Measurements from ENCODE around the gene ARMC6. TPM values are rescaled to one million over a fixed set of nuclear protein-coding genes. Genes with fewer than 3 reads are reported as not detected.

ARMC6 gene
- total and polyA plus RNA-seq, 2 experiments from 2014 or later: 40.9 to 112 TPM

DNA sequence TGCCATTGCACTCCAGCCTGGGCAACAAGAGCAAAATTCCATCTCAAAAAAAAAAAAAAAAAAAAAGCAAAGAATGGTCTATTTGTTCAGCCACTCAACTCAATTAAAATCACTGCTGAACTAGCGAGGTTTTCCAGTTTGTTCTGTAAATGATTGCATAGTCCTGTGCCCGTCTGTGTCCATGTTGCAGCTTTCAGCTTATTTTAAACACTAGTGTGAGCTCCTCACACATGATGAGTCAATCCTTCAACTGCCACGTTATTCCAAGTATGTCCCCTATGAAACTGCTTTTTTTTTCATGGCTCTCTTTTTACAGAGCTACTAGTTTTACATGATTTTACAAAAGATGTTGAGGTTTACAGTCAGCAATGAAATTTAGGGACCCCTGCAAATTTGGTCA is 12.3 kb upstream of the ARMC6 start:
- ATAC-seq (no peak), DNase-seq (ENCODE audit: low spot score) (no peak)
- Histone ChIP-seq H3K4me2 (no peak overlapping the region), H4K20me1 (replicated peaks; ENCODE audit: insufficient read depth) (peaks cover 61% of the 10 kb centered on the region), H3F3A (replicated peaks; ENCODE audit: low read depth) (0 out of 2 replicates have a peak, but pooled peaks cover 14% of the 10 kb centered on the region), H3K9me2 (ENCODE audit: insufficient read depth) (no peaks in the 10 kb centered on the region), H3K27me3 (ENCODE audit: insufficient read depth) (no peaks in the 10 kb centered on the region), H3K27ac (ENCODE audit: low read depth) (no peak overlapping the region), H2AFZ (no peak overlapping the region), H3K79me2 (replicated peaks; ENCODE audit: insufficient read depth) (peaks cover 62% of the 10 kb centered on the region), H3K4me1 (ENCODE audit: insufficient read depth) (no peaks in the 10 kb centered on the region), H3K36me3 (ENCODE audit: insufficient read depth) (peaks cover 46% of the 10 kb centered on the region), H3K4me3 (no peak overlapping the region)
- no peak for TF ChIP-seq EZH2 (IDR thresholded peaks at IDR 0.05; ENCODE audit: low read depth, unreplicated experiment)
- TF ChIP-seq NANOG (IDR thresholded peaks at IDR 0.05; ENCODE audit: borderline replicate concordance): no peak
- TF ChIP-seq CREB1 (CRISPR knock-in tag; IDR thresholded peaks at IDR 0.05; ENCODE audit: low read depth): no peak
- TF ChIP-seq EZH2phosphoT487 (IDR thresholded peaks at IDR 0.05; ENCODE audit: unreplicated experiment): no peak
- no peak for TF ChIP-seq POLR2AphosphoS5 (IDR thresholded peaks at IDR 0.05; ENCODE audit: low read depth)
- no peak for TF ChIP-seq ZNF331 (CRISPR knock-in tag; IDR thresholded peaks at IDR 0.05; ENCODE audit: low read depth)
- TF ChIP-seq, protein P1, sequence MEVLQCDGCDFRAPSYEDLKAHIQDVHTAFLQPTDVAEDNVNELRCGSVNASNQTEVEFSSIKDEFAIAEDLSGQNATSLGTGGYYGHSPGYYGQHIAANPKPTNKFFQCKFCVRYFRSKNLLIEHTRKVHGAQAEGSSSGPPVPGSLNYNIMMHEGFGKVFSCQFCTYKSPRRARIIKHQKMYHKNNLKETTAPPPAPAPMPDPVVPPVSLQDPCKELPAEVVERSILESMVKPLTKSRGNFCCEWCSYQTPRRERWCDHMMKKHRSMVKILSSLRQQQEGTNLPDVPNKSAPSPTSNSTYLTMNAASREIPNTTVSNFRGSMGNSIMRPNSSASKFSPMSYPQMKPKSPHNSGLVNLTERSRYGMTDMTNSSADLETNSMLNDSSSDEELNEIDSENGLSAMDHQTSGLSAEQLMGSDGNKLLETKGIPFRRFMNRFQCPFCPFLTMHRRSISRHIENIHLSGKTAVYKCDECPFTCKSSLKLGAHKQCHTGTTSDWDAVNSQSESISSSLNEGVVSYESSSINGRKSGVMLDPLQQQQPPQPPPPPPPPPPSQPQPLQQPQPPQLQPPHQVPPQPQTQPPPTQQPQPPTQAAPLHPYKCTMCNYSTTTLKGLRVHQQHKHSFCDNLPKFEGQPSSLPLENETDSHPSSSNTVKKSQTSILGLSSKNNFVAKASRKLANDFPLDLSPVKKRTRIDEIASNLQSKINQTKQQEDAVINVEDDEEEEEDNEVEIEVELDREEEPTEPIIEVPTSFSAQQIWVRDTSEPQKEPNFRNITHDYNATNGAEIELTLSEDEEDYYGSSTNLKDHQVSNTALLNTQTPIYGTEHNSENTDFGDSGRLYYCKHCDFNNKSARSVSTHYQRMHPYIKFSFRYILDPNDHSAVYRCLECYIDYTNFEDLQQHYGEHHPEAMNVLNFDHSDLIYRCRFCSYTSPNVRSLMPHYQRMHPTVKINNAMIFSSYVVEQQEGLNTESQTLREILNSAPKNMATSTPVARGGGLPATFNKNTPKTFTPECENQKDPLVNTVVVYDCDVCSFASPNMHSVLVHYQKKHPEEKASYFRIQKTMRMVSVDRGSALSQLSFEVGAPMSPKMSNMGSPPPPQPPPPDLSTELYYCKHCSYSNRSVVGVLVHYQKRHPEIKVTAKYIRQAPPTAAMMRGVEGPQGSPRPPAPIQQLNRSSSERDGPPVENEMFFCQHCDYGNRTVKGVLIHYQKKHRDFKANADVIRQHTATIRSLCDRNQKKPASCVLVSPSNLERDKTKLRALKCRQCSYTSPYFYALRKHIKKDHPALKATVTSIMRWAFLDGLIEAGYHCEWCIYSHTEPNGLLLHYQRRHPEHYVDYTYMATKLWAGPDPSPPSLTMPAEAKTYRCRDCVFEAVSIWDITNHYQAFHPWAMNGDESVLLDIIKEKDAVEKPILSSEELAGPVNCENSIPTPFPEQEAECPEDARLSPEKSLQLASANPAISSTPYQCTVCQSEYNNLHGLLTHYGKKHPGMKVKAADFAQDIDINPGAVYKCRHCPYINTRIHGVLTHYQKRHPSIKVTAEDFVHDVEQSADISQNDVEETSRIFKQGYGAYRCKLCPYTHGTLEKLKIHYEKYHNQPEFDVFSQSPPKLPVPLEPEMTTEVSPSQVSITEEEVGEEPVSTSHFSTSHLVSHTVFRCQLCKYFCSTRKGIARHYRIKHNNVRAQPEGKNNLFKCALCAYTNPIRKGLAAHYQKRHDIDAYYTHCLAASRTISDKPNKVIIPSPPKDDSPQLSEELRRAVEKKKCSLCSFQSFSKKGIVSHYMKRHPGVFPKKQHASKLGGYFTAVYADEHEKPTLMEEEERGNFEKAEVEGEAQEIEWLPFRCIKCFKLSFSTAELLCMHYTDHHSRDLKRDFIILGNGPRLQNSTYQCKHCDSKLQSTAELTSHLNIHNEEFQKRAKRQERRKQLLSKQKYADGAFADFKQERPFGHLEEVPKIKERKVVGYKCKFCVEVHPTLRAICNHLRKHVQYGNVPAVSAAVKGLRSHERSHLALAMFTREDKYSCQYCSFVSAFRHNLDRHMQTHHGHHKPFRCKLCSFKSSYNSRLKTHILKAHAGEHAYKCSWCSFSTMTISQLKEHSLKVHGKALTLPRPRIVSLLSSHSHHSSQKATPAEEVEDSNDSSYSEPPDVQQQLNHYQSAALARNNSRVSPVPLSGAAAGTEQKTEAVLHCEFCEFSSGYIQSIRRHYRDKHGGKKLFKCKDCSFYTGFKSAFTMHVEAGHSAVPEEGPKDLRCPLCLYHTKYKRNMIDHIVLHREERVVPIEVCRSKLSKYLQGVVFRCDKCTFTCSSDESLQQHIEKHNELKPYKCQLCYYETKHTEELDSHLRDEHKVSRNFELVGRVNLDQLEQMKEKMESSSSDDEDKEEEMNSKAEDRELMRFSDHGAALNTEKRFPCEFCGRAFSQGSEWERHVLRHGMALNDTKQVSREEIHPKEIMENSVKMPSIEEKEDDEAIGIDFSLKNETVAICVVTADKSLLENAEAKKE (CRISPR knock-in tag; IDR thresholded peaks at IDR 0.05): no peak
- TF ChIP-seq, protein P2, sequence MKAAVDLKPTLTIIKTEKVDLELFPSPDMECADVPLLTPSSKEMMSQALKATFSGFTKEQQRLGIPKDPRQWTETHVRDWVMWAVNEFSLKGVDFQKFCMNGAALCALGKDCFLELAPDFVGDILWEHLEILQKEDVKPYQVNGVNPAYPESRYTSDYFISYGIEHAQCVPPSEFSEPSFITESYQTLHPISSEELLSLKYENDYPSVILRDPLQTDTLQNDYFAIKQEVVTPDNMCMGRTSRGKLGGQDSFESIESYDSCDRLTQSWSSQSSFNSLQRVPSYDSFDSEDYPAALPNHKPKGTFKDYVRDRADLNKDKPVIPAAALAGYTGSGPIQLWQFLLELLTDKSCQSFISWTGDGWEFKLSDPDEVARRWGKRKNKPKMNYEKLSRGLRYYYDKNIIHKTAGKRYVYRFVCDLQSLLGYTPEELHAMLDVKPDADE (IDR thresholded peaks at IDR 0.05): no peak
- TF ChIP-seq, protein P3, sequence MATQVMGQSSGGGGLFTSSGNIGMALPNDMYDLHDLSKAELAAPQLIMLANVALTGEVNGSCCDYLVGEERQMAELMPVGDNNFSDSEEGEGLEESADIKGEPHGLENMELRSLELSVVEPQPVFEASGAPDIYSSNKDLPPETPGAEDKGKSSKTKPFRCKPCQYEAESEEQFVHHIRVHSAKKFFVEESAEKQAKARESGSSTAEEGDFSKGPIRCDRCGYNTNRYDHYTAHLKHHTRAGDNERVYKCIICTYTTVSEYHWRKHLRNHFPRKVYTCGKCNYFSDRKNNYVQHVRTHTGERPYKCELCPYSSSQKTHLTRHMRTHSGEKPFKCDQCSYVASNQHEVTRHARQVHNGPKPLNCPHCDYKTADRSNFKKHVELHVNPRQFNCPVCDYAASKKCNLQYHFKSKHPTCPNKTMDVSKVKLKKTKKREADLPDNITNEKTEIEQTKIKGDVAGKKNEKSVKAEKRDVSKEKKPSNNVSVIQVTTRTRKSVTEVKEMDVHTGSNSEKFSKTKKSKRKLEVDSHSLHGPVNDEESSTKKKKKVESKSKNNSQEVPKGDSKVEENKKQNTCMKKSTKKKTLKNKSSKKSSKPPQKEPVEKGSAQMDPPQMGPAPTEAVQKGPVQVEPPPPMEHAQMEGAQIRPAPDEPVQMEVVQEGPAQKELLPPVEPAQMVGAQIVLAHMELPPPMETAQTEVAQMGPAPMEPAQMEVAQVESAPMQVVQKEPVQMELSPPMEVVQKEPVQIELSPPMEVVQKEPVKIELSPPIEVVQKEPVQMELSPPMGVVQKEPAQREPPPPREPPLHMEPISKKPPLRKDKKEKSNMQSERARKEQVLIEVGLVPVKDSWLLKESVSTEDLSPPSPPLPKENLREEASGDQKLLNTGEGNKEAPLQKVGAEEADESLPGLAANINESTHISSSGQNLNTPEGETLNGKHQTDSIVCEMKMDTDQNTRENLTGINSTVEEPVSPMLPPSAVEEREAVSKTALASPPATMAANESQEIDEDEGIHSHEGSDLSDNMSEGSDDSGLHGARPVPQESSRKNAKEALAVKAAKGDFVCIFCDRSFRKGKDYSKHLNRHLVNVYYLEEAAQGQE (IDR thresholded peaks at IDR 0.05; ENCODE audit: unreplicated experiment): no peak
- TF ChIP-seq JUNB (IDR thresholded peaks at IDR 0.05; ENCODE audit: unreplicated experiment): no peak
- TF ChIP-seq STAT1 (IDR thresholded peaks at IDR 0.05; ENCODE audit: unreplicated experiment): no peak
- peaks cover 71% of the 10 kb centered on the region for H3K36me3 Mint-ChIP-seq (ENCODE audit: low read depth)
- H3K9me3 Mint-ChIP-seq: no peaks in the 10 kb centered on the region
- H3K4me1 Mint-ChIP-seq: no peaks in the 10 kb centered on the region
- H3K4me3 Mint-ChIP-seq: no peak overlapping the region
- H3K27me3 Mint-ChIP-seq (ENCODE audit: insufficient read depth, low read depth, poor library complexity): no peaks in the 10 kb centered on the region
- no peak overlapping the region for H3K27ac Mint-ChIP-seq
